HL-60/S4 treated with phorbol 12-myristate 13-acetate at 8.2 ng/mL for 4 days and 3 days (cell line): ENCODE measurements around the gene UGT1A8.
"Not testable (repeated sequence)": the region's sequence is repeated elsewhere in the genome, so short reads cannot be mapped to it uniquely, and the experiment has no call there.

Experiments used
- in situ Hi-C: fragments of 300-500 bp; cut with MboI; formaldehyde crosslinking; loops from 2 replicates; pipeline ENCODE4 v1.15.0; 2022; ENCODE audit warnings: low sequenced_read_pairs

Gene UGT1A8

DNA sequence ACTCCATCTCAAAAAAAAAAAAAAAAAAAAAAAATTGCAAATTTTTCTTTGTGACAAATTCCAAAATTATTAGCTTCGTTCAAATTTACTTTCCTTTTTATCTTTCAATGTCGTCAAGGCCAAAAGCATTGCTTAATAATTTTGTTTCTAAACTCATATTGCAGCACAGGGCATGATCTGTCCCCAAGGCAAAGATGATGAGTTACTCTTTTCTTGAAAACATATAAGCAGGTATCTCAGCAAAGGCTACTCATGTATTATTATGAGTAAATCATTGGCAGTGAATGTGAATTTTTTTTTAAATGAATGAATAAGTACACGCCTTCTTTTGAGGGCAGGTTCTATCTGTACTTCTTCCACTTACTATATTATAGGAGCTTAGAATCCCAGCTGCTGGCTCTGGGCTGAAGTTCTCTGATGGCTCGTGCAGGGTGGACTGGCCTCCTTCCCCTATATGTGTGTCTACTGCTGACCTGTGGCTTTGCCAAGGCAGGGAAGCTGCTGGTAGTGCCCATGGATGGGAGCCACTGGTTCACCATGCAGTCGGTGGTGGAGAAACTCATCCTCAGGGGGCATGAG lies 64.2 kb downstream of the UGT1A8 start, which contains the start of gene UGT1A7:
Gene UGT1A7 (plus strand): TSS at position 381 of the 579 bp plus-strand sequence. CDS start 37 bp downstream, at position 418.
- in situ Hi-C loops, result no loop called here

DNA sequence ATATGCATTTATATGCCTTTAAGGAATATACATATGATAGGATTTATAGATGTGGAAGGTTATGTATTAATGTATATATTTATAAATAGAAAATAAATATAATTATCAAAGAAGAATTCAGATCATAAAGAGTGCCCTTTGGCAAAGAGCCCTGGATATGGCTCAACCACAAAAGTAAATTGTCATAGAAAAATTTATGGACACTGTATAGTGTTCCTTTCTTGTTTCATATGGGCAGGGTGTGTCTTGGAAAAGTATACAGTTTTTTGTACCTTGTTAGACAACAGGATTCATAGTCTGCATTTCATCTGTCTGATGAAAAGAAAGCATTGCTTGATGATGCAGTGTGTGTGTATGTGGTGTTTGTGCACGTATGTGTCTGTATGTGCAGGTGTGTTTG lies 67.2 kb downstream of the UGT1A8 start:
- in situ Hi-C loops, result no loop called here

GRCh38 chr2:233686928-233687327 lies 69.5 kb downstream of the UGT1A8 start:
- in situ Hi-C loops, result no loop called here

DNA sequence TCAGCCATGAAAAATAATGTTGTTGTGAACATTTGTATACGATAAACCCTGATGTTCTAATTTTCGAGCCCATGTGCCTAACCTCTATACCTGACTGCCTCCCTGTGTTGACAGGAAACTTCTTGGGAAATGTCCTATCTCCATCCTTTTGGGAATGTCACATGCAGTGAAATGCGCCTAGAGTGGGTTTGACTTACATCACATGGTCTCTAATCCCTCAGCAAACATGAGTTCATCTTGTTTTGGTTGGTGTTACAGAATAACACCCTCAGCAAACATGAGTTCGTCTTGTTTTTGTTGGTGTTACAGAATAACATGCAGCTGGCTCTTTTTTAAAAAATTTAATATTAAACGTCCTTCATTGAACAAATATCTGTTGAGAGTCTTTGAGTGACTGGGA lies 70.9 kb downstream of the UGT1A8 start:
- in situ Hi-C loops, result no loop called here

GRCh38 chr2:233689031-233689430 lies 71.6 kb downstream of the UGT1A8 start:
- in situ Hi-C loops, result no loop called here

- in situ Hi-C loops, result no loop called here
These were observed 72.1 kb downstream of the UGT1A8 start for GRCh38 chr2:233689501-233689900.

DNA sequence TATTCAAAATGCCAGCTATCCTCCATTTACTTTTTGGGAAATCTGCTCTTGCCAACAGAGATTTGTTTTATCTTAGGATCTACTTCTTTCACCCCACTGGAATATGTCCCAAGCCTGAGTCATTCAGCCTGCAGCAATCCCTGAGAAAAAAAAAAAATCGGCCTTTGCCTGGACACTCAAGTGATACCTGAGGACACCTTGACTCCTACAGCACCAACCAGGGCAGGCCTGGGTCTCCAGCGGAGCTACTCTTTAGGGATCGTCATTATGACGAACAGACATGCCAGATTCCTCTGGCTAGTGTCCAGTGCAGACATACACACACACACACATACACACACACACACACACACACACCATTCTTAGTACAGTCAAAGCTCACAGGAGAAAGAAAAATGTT lies 73.0 kb downstream of the UGT1A8 start:
- in situ Hi-C loops, result no loop called here

GRCh38 chr2:233691443-233692433 lies 74.3 kb downstream of the UGT1A8 start:
- in situ Hi-C loops, result no loop called here

DNA sequence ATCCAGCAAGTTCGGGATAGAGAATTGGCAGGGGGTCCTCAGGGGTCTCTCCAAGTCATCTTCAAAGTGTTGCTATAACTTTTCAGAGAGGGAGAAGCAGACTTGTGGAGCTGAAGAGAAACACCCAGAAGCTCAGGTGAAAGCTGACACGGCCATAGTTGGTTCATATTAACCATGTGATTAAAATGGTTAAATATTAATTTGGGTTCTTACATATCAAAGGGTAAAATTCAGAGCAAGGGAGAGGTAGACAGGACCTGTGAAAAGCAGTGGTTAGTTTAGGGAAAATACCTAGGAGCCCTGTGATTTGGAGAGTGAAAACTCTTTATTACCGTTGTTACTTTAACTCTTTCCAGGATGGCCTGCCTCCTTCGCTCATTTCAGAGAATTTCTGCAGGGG lies 75.2 kb downstream of the UGT1A8 start, which contains the start of gene UGT1A6:
Gene UGT1A6 (plus strand): TSS at position 243 of the 400 bp plus-strand sequence. CDS start 115 bp downstream, at position 358.
- in situ Hi-C loops, result no loop called here

- in situ Hi-C loops, result no loop called here
These were observed 76.5 kb downstream of the UGT1A8 start for GRCh38 chr2:233693963-233694362.

- in situ Hi-C loops, result no loop called here
These were observed 81.3 kb downstream of the UGT1A8 start for GRCh38 chr2:233698740-233699139.

DNA sequence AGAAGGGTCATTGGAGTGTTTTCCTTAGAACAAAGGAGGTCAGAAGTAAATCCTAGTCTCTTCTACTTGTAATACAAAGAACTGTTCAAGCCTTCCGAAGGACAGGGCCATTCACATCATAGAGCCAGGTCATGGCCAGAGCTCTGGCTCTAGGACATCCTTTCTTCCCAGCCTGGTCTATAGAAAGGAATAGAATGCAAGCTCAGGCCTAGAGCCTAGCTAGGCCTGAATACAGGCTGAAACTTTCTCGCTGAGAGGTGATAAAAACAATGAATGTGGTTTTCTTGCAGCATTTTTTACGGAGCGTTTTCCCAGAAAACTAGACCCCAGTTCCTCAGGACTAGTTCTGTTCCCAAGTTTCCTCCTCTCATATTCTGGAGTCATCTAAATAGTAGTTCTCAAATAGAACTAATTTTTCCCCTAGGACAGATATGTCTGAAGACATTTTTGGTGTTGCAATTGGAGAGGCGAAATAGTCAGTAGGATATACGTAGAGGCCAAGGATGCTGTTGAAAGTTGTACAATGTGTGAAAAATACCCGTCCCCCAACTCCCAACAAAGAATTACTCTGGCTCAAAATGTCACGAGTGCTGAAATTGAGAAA lies 82.1 kb downstream of the UGT1A8 start:
- in situ Hi-C loops, result no loop called here

DNA sequence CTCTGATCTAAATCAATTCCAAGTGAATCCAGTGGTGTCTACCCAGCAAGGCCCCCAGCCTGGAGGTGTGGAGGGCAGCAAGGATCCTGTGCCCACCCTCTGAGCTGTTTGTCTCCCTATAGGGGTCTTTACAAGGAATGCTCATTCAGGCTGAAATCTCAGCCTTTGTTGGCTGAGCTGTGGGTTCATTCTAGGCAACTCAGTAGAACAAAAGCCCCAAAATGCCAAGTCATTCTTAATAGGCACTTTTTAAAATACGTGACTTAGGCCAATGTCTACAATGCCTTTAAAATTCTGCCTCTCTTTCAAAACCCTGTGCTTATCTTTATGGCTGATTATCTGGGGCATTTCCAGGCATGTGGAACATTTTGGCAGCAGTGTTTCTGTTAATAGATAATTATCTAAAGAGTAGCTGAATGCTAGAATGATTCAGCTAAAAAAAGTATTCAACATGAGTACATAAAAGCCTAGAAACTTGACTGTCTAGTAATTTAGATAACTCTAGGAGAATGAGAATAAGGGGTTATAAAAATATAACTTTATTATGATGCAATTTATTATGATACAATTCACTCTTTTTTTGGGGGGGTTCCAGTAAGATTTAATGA lies 82.7 kb downstream of the UGT1A8 start:
- in situ Hi-C loops, result no loop called here

DNA sequence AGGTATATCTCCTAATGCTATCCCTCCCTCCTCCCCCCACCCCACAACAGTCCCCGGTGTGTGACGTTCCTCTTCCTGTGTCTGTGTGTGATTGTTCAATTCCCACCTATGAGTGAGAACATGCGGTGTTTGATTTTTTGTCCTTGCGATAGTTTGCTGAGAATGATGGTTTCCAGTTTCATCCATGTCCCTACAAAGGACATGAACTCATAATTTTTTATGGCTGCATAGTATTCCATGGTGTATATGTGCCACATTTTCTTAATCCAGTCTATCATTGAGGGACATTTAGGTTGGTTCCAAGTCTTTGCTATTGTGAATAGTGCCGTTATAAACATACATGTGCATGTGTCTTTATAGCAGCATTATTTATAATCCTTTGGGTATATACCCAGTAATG lies 83.4 kb downstream of the UGT1A8 start:
- in situ Hi-C loops, result not testable (repeated sequence)

GRCh38 chr2:233702238-233702637 lies 84.8 kb downstream of the UGT1A8 start:
- in situ Hi-C loops, result no loop called here

- in situ Hi-C loops, result no loop called here
These were observed 88.6 kb downstream of the UGT1A8 start for GRCh38 chr2:233705911-233706506.

DNA sequence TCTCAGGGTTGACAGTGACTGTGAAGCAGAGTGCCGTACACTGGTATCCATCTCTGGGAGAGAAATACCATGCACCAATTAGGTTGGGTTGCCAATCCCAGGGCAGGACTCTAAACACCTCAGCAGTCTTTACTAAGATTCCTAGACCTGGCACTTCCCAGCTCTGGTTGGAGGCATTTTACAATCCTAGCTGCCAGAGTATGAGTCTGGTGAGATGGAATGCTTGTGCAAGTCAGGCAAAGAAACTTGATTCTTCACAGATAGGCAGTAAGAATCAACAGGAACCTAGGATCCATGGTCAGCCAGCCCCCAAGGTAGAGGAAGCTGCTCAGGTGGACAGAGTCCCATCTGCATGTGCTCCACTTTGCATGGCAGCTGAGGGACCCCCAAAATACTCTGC lies 89.3 kb downstream of the UGT1A8 start:
- in situ Hi-C loops, result no loop called here

DNA sequence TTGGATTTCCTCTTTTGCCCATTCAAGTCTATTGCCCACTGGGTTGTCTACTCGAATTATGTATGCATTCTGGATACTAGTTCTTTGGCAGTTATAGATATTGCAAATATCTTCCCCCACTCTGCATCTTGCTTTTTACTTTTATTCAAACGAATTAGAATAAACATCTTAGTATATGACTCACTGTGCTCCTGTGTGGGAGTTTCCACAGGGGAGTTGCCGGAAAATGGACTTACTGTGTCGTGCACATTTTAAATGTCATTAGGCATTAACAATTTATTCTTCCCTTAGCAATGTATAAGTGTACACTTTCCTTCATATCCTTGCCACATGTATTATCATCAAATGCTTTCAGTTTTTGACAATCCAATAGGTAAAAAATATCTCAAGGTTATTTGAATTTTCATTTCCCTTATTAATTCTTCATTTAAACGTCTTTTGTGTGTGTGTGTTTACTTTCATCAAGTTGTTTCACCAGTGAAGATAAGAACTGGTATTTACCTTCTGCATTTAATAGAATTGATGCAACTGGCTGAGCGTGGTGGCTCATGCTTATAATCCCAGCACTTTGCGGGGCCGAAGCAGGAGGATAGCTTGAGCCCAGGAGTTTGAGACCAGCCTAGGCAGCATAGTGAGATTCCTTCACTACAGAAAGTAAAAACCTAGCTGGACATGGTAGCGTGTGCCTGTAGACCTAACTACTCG lies 90.7 kb downstream of the UGT1A8 start:
- in situ Hi-C loops, result no loop called here

DNA sequence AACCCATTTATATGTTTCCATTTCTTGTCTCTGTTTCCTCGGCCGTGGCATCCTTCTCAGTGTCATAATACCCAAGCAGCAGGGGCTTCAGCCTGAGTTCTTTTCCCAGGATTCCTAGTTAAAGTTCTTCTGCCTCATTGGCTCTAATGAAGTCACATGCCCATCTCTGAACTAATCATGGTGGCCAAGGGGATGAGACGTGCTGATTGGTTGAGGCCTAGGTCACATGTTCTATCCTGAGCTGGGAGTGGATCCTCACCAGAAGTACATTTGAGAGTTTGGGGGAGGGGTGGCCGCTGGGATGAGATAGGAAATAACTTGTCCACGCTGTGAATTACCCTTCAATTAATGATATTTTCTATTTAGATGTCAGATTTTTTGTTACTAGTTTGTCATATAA lies 91.5 kb downstream of the UGT1A8 start:
- in situ Hi-C loops, result no loop called here
